GM12875 (cell line): Measurements from ENCODE around the gene ARHGEF40.

Source experiments
- H3K4me3 ChIP-seq: one replicate; pipeline ENCODE4 v1.5.1; 2011; ENCODE audit warnings: low read depth, low read length, control low read depth
- CTCF ChIP-seq: IDR thresholded peaks from 2 replicates; pipeline ENCODE4 v1.5.1; 2011; ENCODE audit warnings: low read depth, mild to moderate bottlenecking, control low read depth, inconsistent platforms, low read length, moderate library complexity, borderline replicate concordance; ENCODE audit not compliant: insufficient read depth

ARHGEF40 gene

GRCh38 chr14:21109377-21110138 is 39.5 kb downstream of the ARHGEF40 start:
- TF ChIP-seq CTCF = no peak
- no peak overlapping the region for H3K4me3 ChIP-seq

- H3K4me3 ChIP-seq = no peak overlapping the region
- TF ChIP-seq CTCF = no peak
These were observed 42.2 kb downstream of the ARHGEF40 start for GRCh38 chr14:21112255-21112654.

GRCh38 chr14:21113369-21113768 is 43.3 kb downstream of the ARHGEF40 start:
- no peak for TF ChIP-seq CTCF
- H3K4me3 ChIP-seq = no peak overlapping the region

- H3K4me3 ChIP-seq = no peak overlapping the region
- TF ChIP-seq CTCF = no peak
These were observed 48.8 kb downstream of the ARHGEF40 start for GRCh38 chr14:21118933-21119332.

- no peak overlapping the region for H3K4me3 ChIP-seq
- TF ChIP-seq CTCF = no peak
These were observed 50.6 kb downstream of the ARHGEF40 start for GRCh38 chr14:21120686-21121085.

GRCh38 chr14:21121122-21121521 is 51.0 kb downstream of the ARHGEF40 start:
- TF ChIP-seq CTCF = no peak
- no peak overlapping the region for H3K4me3 ChIP-seq

GRCh38 chr14:21123429-21123828 is 53.3 kb downstream of the ARHGEF40 start:
- no peak overlapping the region for H3K4me3 ChIP-seq
- TF ChIP-seq CTCF = no peak
